HepG2 (cell line): Measurements from ENCODE around the gene CCT7. TPM values are rescaled to one million over a fixed set of nuclear protein-coding genes. Genes with fewer than 3 reads are reported as not detected.

Experiments
- ARID2 ChIP-seq: sonication (generic); formaldehyde crosslinking; IDR thresholded peaks from 2 replicates; pipeline ENCODE4 v1.8.1; 2022; ENCODE audit warnings: mild to moderate bottlenecking, missing genetic modification reagents, borderline replicate concordance
- CCDC6 ChIP-seq: sonication (generic); formaldehyde crosslinking; IDR thresholded peaks from 2 replicates; pipeline ENCODE4 v1.8.1; 2022; ENCODE audit warnings: mild to moderate bottlenecking, missing genetic modification reagents, moderate library complexity
- FOSL2 ChIP-seq: sonication (generic); formaldehyde crosslinking; IDR thresholded peaks from 2 replicates; pipeline ENCODE4 v1.4.0; 2020; ENCODE audit warnings: missing genetic modification reagents
- MAFK ChIP-seq, 2 experiments: IDR thresholded peaks in 1 of 2; conservative IDR thresholded peaks in 1 of 2; 2 replicates each; pipeline ENCODE4 v1.6.1; 2011; ENCODE audit warnings: improper control_type of control experiment in 2 of 2, low read length in 2 of 2
- NFAT5 ChIP-seq: sonication (generic); formaldehyde crosslinking; IDR thresholded peaks from 2 replicates; pipeline ENCODE4 v1.4.0; 2020; ENCODE audit warnings: missing genetic modification reagents
- RARG ChIP-seq: sonication (generic); formaldehyde crosslinking; IDR thresholded peaks from 2 replicates; pipeline ENCODE4 v1.4.0; 2020; ENCODE audit warnings: low read depth, mild to moderate bottlenecking, missing genetic modification reagents
- RERE ChIP-seq: IDR thresholded peaks from 2 replicates; pipeline ENCODE4 v1.6.1; 2016; ENCODE audit warnings: low read depth, missing genetic modification reagents, missing compliant biosample characterization
- SNAPC5 ChIP-seq: sonication (generic); formaldehyde crosslinking; IDR thresholded peaks from 2 replicates; pipeline ENCODE4 v1.8.1; 2023; ENCODE audit warnings: mild to moderate bottlenecking, missing genetic modification reagents, borderline replicate concordance
- TCF7L2 ChIP-seq: IDR thresholded peaks from 2 replicates; pipeline ENCODE4 v1.6.1; 2011; ENCODE audit warnings: mild to moderate bottlenecking, low read depth, low read length, moderate library complexity
- TGIF2 ChIP-seq: IDR thresholded peaks from 2 replicates; pipeline ENCODE4 v1.6.1; 2016; ENCODE audit warnings: control low read depth, missing compliant biosample characterization
- ZFP90 ChIP-seq: sonication (generic); formaldehyde crosslinking; IDR thresholded peaks from 2 replicates; pipeline ENCODE4 v1.8.0; 2022; ENCODE audit warnings: missing genetic modification reagents, mild to moderate bottlenecking, inconsistent platforms, borderline replicate concordance
- ZNF124 ChIP-seq: sonication (generic); formaldehyde crosslinking; IDR thresholded peaks from 2 replicates; pipeline ENCODE4 v1.4.0; 2020; ENCODE audit warnings: missing genetic modification reagents
- ZNF546 ChIP-seq: sonication (generic); formaldehyde crosslinking; conservative IDR thresholded peaks from 2 replicates; pipeline ENCODE4 v1.8.1; 2023; ENCODE audit warnings: mild to moderate bottlenecking, missing genetic modification reagents
- ZNF556 ChIP-seq: sonication (generic); formaldehyde crosslinking; IDR thresholded peaks from 2 replicates; pipeline ENCODE4 v1.4.0; 2020; ENCODE audit warnings: mild to moderate bottlenecking, missing genetic modification reagents, borderline replicate concordance
- ZNF678 ChIP-seq: sonication (generic); formaldehyde crosslinking; IDR thresholded peaks from 2 replicates; pipeline ENCODE4 v1.4.0; 2020; ENCODE audit warnings: mild to moderate bottlenecking, missing genetic modification reagents
- ZNF768 ChIP-seq: sonication (generic); formaldehyde crosslinking; IDR thresholded peaks from 2 replicates; pipeline ENCODE4 v1.4.0; 2020; ENCODE audit warnings: missing genetic modification reagents
- ZNF775 ChIP-seq: sonication (generic); formaldehyde crosslinking; IDR thresholded peaks from 2 replicates; pipeline ENCODE4 v1.4.0; 2020; ENCODE audit warnings: missing genetic modification reagents, mild to moderate bottlenecking, moderate library complexity, borderline replicate concordance
- ZNF891 ChIP-seq: sonication (generic); formaldehyde crosslinking; IDR thresholded peaks from 2 replicates; pipeline ENCODE4 v1.5.0; 2020; ENCODE audit warnings: mild to moderate bottlenecking, missing genetic modification reagents
- polyA plus RNA-seq, 8 experiments: library from polyadenylated mRNA; depleted of rRNA in 3 of 8; stranded (reverse) in 7 of 8; unstranded in 1 of 8; fragments of >200 nt; fragmentation: Illumina TruSeq in 4 of 8; extraction: Trizol in 4 of 8; gene quantifications; 2 replicates each; pipeline versions ENCODE4 v1.2.1 to v1.2.3, GENCODE V29; 2011 to 2016; ENCODE audit warnings: low read depth in 4 of 8, missing spikeins in 1 of 8, mixed read lengths in 1 of 8; ENCODE audit not compliant: insufficient read depth in 1 of 8
- total RNA-seq, 5 experiments: library from RNA; depleted of rRNA; stranded (reverse); fragments of >200 nt; fragmentation: Illumina TruSeq; extraction: Trizol; gene quantifications; 2 replicates each; pipeline ENCODE4 v1.2.3, GENCODE V29; 2016; ENCODE audit warnings: low read depth in 1 of 5

CCT7 gene
- total and polyA plus RNA-seq, 2 of the 13 experiments (the other 11 are each of a cell fraction or from before 2014, with no cell fraction given), result 347 to 517 TPM

GRCh38 chr2:73232403-73233153 is 1.5 kb upstream of the CCT7 start (continued):
- TF ChIP-seq MAFK (conservative IDR thresholded peaks at IDR 0.05 in 1 of 2, IDR thresholded peaks at IDR 0.05 in 1 of 2; ENCODE audit: low read length in 2 of 2) (no peak), ZNF556 (CRISPR knock-in tag) (0 out of 2 replicates have a peak, but pooled peaks have one; percentile 8), TCF7L2 (no peak), RERE (CRISPR knock-in tag) (no peak), RARG (no peak), FOSL2 (no peak), ARID2 (CRISPR knock-in tag) (no peak), ZFP90 (CRISPR knock-in tag) (no peak), ZNF678 (CRISPR knock-in tag) (no peak), ZNF891 (CRISPR knock-in tag) (0 out of 2 replicates have a peak, but pooled peaks have one; percentile 17), ZNF546 (no peak; the same call in 1 of the 2 replicates), CCDC6 (CRISPR knock-in tag) (peak; percentile 40), ZNF768 (peak; percentile 19; the same call in 1 of the 2 replicates), TGIF2 (CRISPR knock-in tag) (no peak), NFAT5 (no peak), SNAPC5 (CRISPR knock-in tag) (no peak), ZNF124 (CRISPR knock-in tag) (no peak), ZNF775 (no peak)
